Metanephros (tissue), 1 donor: ENCODE results near the gene BCL2L11. TPM values are rescaled to one million over a fixed set of nuclear protein-coding genes. Genes with fewer than 3 reads are reported as not detected.

Experiments
- total RNA-seq: library from RNA; depleted of rRNA; stranded (reverse); fragments of >200 nt; gene quantifications from one replicate; pipeline ENCODE4 v1.2.3, GENCODE V29; 2014

The BCL2L11 gene
- 27.5 TPM for total RNA-seq

GRCh38 chr2:111120253-111121027 lies at the start of gene BCL2L11:
TSS of gene BCL2L11 (plus strand) at chr2:111120914. CDS start at chr2:111123746, 2,832 bp downstream.

